ENCODE results near the gene SALL2. TPM values are rescaled to one million over a fixed set of nuclear protein-coding genes. Genes with fewer than 3 reads are reported as not detected.

SALL2 gene
- total and polyA plus RNA-seq, 10 donors, result 0.76 to 6.7 (median 4.3) TPM

- WGBS, 5 donors, result 85 to 95% (median 88%) methylated on average over 1 of the region's 1 CpG
- TF ChIP-seq, protein P1, sequence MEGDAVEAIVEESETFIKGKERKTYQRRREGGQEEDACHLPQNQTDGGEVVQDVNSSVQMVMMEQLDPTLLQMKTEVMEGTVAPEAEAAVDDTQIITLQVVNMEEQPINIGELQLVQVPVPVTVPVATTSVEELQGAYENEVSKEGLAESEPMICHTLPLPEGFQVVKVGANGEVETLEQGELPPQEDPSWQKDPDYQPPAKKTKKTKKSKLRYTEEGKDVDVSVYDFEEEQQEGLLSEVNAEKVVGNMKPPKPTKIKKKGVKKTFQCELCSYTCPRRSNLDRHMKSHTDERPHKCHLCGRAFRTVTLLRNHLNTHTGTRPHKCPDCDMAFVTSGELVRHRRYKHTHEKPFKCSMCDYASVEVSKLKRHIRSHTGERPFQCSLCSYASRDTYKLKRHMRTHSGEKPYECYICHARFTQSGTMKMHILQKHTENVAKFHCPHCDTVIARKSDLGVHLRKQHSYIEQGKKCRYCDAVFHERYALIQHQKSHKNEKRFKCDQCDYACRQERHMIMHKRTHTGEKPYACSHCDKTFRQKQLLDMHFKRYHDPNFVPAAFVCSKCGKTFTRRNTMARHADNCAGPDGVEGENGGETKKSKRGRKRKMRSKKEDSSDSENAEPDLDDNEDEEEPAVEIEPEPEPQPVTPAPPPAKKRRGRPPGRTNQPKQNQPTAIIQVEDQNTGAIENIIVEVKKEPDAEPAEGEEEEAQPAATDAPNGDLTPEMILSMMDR (IDR thresholded peaks at IDR 0.05 in 8 of 11, conservative IDR thresholded peaks at IDR 0.05 in 3 of 11), result no peak
- TF ChIP-seq POLR2AphosphoS5 (IDR thresholded peaks at IDR 0.05) (no peak), POLR2A (IDR thresholded peaks at IDR 0.05) (no peak)
- H3K36me3 ChIP-seq, result peaks cover 4 to 85% (median 52%) of the 10 kb centered on the region in 6 donors
Measured at GRCh38 chr14:21486640-21487087, 39.5 kb downstream of the SALL2 start.

GRCh38 chr14:21476925-21477681 is 49.0 kb downstream of the SALL2 start, which contains the start of the genes RAB2B and TOX4:
TSS of gene RAB2B (minus strand) at chr14:21476959. CDS start at chr14:21476872, 87 bp downstream.
TSS of gene TOX4 (plus strand) at chr14:21477195. CDS start at chr14:21477279, 84 bp downstream.
- peak within 1 kb of the TSS; percentile 49 to 93 (median 86) for H3K4me3 ChIP-seq
- H3K9me3 ChIP-seq, result no peaks in the 10 kb centered on the region
- H3K27me3 ChIP-seq (replicated peaks in 1 of 7), result no peaks in the 10 kb centered on the region
- intact Hi-C loops (cut with DNase I; ENCODE audit: low total_unique reads), result no loop called here
- TF ChIP-seq POLR2A (IDR thresholded peaks at IDR 0.05) (peak; percentile 14 to 69 (median 41)), POLR2AphosphoS5 (IDR thresholded peaks at IDR 0.05) (peak; percentile 94 to 98 (median 95))
- TF ChIP-seq, protein P1 (IDR thresholded peaks at IDR 0.05 in 8 of 11, conservative IDR thresholded peaks at IDR 0.05 in 3 of 11), result peak; percentile 98 to 100 (median 99)
- peak; percentile 98 for DNase-seq
- H3K4me1 ChIP-seq, result peaks cover 19 to 71% (median 40%) of the 10 kb centered on the region in 6 donors
- H3K27ac ChIP-seq, result peak within 1 kb of the TSS; percentile 82 to 96 (median 92)
- 0 to 1% (median 1%) methylated on average over 41 to 49 of the region's 49 CpGs for WGBS, 5 donors
- peaks cover 0 to 56% (median 24%) of the 10 kb centered on the region in 6 donors for H3K36me3 ChIP-seq

More at GRCh38 chr14:21486640-21487087, 39.5 kb downstream of the SALL2 start:
- Histone ChIP-seq H3K27ac (peak overlapping the region in 1 of 8 donors; percentile 5), H3K4me3 (no peak overlapping the region), H3K4me1 (peaks cover 0 to 30% (median 11%) of the 10 kb centered on the region in 6 donors), H3K27me3 (replicated peaks in 1 of 7) (no peaks in the 10 kb centered on the region), H3K9me3 (no peaks in the 10 kb centered on the region)
- DNase-seq, result no peak
- intact Hi-C loops (cut with DNase I; ENCODE audit: low total_unique reads), result no loop called here

- 0 to 2% (median 1%) methylated on average over 13 to 27 of the region's 27 CpGs for WGBS, 5 donors
- H3K9me3 ChIP-seq, result no peaks in the 10 kb centered on the region
- TF ChIP-seq, protein P1 (IDR thresholded peaks at IDR 0.05 in 8 of 11, conservative IDR thresholded peaks at IDR 0.05 in 3 of 11), result no peak
- TF ChIP-seq POLR2AphosphoS5 (IDR thresholded peaks at IDR 0.05) (no peak), POLR2A (IDR thresholded peaks at IDR 0.05) (no peak)
- DNase-seq, result peak; percentile 95
- intact Hi-C loops (cut with DNase I; ENCODE audit: low total_unique reads), result no loop called here
- peaks cover 0 to 57% (median 22%) of the 10 kb centered on the region in 6 donors for H3K36me3 ChIP-seq
- H3K4me3 ChIP-seq, result peak overlapping the region; percentile 49 to 93 (median 86)
- no peaks in the 10 kb centered on the region for H3K27me3 ChIP-seq (replicated peaks in 1 of 7)
- peaks cover 19 to 65% (median 37%) of the 10 kb centered on the region in 6 donors for H3K4me1 ChIP-seq
- peak overlapping the region; percentile 63 to 96 (median 92) for H3K27ac ChIP-seq
Measured at GRCh38 chr14:21476523-21476924, 49.6 kb downstream of the SALL2 start.

Data from spleen (tissue), 11 donors.